GM12873 (cell line): ENCODE measurements around the gene ETHE1.

ENCODE experiments used
- TF ChIP-seq, protein P1 (sequence below): IDR thresholded peaks from 2 replicates; pipeline ENCODE4 v1.5.1; 2012; ENCODE audit warnings: low read depth, mild to moderate bottlenecking, moderate library complexity, low read length, control low read depth; ENCODE audit not compliant: insufficient read depth; ENCODE audit errors: missing control alignments

Gene ETHE1

DNA sequence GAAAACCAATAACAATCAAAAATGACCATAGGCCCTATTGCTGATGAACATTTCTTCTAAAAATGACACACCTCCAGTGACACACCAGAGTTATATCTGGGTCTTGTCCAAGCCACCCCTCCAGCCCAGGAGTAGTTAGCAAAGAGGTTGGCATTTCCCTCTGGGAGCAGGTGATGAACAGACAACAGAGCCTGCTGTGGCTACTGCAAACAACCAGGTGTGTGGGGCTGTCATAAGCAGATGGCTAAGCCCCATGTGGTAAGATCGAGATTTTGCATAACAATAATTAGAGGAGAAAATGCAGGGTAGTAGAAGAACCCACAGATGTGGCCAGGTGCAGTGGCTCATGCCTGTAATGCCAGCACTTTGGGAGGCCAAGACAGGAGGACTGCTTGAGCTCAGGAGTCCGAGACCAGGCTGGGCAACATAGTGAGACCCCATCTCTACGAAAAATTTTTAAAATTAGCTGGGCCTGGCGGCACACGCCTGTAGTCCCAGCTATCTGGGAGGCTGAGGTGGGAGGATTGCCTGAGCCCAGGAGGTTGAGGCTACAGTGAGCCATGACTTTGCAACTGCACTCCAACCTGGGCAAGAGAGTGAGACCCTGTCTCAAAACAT is 43.3 kb upstream of the ETHE1 start:
- TF ChIP-seq, protein P1, sequence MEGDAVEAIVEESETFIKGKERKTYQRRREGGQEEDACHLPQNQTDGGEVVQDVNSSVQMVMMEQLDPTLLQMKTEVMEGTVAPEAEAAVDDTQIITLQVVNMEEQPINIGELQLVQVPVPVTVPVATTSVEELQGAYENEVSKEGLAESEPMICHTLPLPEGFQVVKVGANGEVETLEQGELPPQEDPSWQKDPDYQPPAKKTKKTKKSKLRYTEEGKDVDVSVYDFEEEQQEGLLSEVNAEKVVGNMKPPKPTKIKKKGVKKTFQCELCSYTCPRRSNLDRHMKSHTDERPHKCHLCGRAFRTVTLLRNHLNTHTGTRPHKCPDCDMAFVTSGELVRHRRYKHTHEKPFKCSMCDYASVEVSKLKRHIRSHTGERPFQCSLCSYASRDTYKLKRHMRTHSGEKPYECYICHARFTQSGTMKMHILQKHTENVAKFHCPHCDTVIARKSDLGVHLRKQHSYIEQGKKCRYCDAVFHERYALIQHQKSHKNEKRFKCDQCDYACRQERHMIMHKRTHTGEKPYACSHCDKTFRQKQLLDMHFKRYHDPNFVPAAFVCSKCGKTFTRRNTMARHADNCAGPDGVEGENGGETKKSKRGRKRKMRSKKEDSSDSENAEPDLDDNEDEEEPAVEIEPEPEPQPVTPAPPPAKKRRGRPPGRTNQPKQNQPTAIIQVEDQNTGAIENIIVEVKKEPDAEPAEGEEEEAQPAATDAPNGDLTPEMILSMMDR: no peak

DNA sequence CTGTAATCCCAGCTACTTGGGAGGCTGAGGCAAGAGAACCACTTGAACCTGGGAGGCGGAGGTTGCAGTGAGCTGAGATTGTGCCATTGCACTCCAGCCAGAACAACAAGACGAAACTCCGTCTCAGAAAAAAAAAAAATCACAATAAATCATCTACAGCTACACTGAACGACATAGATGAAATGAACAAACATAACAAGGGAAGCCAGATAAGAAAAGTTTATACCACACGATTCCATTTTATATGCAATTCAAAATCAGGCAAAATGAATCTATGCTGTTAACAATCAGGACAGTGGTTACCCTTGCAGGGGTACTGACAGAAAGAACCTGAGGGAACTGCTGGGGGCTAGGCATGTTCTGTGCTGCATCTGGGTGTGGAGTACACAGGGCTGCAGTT is 42.7 kb upstream of the ETHE1 start:
- TF ChIP-seq, protein P1: no peak

DNA sequence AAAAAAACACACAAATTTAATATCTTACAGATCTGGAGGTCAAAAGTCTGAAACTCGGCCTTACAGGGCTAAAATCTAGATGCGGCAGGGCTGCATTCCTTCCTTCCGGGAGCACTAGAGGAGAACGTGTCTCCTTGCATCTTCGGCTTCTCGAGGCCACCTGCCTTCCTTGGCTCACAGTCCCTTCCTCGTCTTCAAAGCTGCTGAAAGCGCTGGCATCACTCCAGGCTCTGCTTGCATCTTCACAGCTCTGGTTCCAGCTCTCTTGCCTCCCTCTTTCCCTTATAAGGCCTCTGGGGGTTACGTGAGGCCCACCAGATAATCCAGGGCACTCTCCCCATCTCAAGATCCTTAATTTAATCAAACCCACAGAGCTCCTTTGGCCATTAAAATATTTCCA is 37.8 kb upstream of the ETHE1 start:
- TF ChIP-seq, protein P1: no peak

DNA sequence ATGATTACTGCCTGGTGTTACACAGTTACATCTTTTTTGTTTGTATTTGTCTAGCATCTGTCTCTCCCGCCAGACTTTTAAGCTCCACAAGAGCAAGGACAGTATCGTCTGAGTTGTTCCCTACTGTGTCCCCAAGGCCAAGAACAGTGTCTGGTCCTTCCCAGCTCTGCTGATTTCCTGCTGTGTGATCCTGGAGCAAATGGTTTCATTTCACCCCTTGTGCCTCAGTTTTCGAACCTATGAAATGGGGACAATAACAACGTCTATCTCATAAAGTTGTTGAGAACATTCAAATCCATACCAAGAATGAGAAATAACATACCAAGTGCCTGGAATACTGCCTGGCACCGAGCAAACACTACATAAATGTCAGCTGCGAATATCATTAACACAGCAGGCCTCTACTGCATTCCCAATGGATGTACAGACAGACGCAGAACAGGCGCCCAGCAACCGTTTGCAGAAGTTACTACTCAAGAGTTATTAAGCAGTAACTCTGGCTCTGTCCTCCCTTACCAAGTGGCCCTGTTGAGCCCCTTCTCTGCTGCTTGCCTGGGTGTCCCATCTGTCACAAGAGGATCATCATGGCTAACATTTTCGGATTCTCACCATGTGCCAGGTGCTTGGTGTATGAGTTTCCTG is 36.9 kb upstream of the ETHE1 start:
- TF ChIP-seq, protein P1: no peak

DNA sequence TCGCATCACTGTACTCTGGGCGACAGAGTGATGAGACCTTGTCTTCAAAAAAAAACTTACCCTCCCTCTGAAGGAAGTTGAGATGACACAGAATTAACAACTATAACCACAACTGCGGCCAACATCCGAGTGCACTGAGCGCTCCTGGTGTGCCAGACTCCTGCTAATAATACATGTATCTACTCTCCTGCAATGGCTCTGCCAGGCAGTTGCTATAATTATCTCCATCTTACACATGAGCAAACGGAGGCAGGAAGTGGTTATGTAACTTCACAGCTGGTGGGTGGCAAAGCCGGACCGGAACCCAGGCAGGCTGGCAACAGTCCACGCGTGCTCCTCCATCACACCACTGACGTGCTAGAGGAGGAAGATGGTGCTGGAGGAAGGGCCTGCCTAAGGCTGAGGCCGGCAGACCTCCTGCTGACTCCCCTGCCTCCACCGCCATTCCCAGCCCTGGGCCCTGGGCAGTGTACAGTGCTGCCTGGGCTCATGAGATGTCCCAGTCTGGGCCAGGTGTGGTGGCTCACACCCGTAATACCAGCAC is 35.8 kb upstream of the ETHE1 start:
- TF ChIP-seq, protein P1: no peak

DNA sequence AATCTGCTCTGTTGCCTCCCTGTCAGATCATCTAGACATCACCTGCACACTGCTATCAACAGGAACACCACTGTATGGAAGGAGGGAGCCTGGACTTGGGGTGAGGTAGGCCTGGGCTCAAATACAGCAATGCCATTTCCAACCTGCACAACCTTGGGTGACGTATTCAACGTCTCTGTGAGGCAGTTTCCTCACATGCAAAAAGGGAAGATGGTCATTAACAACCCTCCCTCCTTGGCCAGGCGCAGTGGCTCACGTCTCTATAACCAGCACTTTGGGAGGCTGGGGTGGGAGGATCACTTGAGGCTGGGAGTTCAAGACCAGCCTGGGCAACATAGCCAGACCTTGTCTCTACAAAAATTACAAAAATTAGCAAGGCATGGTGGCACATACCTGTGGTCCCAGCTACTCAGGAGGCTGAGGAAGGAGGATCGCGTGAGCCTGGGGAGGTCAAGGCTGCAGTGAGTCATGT is 35.3 kb upstream of the ETHE1 start:
- TF ChIP-seq, protein P1: no peak

DNA sequence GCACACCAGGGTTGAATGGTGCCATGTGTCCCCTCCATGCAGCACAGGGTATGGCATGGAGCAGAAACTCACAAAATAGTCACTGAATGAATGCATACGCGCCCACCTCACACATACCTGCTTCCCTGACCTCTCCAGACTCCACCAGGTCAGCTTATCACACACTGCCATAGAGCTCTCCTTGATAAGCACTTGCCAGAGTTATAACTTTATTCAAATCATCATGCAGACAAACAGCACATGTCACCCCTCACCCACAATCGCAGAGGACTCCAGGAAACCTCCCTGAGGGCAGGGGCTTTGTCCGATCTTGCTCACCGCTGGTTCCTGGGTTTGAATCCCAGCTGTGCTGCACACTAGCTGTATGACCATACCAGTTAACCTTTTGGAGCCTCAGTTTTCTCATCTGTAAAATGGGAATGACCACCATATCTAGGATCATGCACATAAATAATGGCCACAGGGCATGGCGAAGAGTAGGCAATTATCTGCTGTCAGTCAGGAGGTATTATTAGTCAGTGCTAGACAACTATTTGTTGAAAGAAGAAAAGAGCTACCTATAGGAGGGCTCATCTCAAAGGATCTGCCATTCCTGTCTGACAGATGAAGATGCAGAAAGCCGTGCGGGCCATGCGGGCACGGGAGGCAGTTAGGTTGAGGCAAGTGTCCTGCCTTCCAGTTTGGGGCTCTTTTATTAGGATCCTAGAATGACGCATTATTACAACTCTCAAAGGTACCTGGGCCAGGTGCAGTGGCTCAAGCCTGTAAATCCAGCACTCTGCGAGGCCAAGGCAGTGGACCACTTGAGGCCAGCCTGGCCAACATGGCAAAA is 34.4 kb upstream of the ETHE1 start:
- TF ChIP-seq, protein P1: no peak
